HepG2 (cell line): ENCODE results near the gene ANTXR1. TPM values are rescaled to one million over a fixed set of nuclear protein-coding genes. Genes with fewer than 3 reads are reported as not detected.

ENCODE experiments used
- KIAA2018 ChIP-seq: sonication (generic); formaldehyde crosslinking; IDR thresholded peaks from 2 replicates; pipeline ENCODE4 v1.5.0; 2020; ENCODE audit warnings: mild to moderate bottlenecking, missing genetic modification reagents, borderline replicate concordance
- NFYB ChIP-seq: sonication (generic); formaldehyde crosslinking; IDR thresholded peaks from 2 replicates; pipeline ENCODE4 v1.4.0; 2020; ENCODE audit warnings: missing genetic modification reagents
- WIZ ChIP-seq: sonication (generic); formaldehyde crosslinking; IDR thresholded peaks from 2 replicates; pipeline ENCODE4 v1.5.1; 2020; ENCODE audit warnings: mild to moderate bottlenecking, missing genetic modification reagents
- ZNF281 ChIP-seq: sonication (generic); formaldehyde crosslinking; IDR thresholded peaks from 2 replicates; pipeline ENCODE4 v1.4.0; 2020; ENCODE audit warnings: missing genetic modification reagents, borderline replicate concordance
- ZNF335 ChIP-seq: sonication (generic); formaldehyde crosslinking; IDR thresholded peaks from 2 replicates; pipeline ENCODE4 v1.4.0; 2020; ENCODE audit warnings: missing genetic modification reagents
- ZNF782 ChIP-seq: sonication (generic); formaldehyde crosslinking; IDR thresholded peaks from 2 replicates; pipeline ENCODE4 v1.4.0; 2020; ENCODE audit warnings: missing genetic modification reagents, mild to moderate bottlenecking, borderline replicate concordance
- ZXDC ChIP-seq: sonication (generic); formaldehyde crosslinking; IDR thresholded peaks from 2 replicates; pipeline ENCODE4 v1.5.0; 2020; ENCODE audit warnings: mild to moderate bottlenecking, missing genetic modification reagents
- polyA plus RNA-seq, 8 experiments: library from polyadenylated mRNA; depleted of rRNA in 3 of 8; stranded (reverse) in 7 of 8; unstranded in 1 of 8; fragments of >200 nt; fragmentation: Illumina TruSeq in 4 of 8; extraction: Trizol in 4 of 8; gene quantifications; 2 replicates each; pipeline versions ENCODE4 v1.2.1 to v1.2.3, GENCODE V29; 2011 to 2016; ENCODE audit warnings: low read depth in 4 of 8, missing spikeins in 1 of 8, mixed read lengths in 1 of 8; ENCODE audit not compliant: insufficient read depth in 1 of 8
- total RNA-seq, 5 experiments: library from RNA; depleted of rRNA; stranded (reverse); fragments of >200 nt; fragmentation: Illumina TruSeq; extraction: Trizol; gene quantifications; 2 replicates each; pipeline ENCODE4 v1.2.3, GENCODE V29; 2016; ENCODE audit warnings: low read depth in 1 of 5
- TF ChIP-seq, protein P1 (sequence below): sonication (generic); formaldehyde crosslinking; IDR thresholded peaks from 2 replicates; pipeline ENCODE4 v1.5.0; 2020; ENCODE audit warnings: missing genetic modification reagents
- TF ChIP-seq, protein P2 (sequence below): sonication (generic); formaldehyde crosslinking; conservative IDR thresholded peaks from 2 replicates; pipeline ENCODE4 v1.8.0; 2022; ENCODE audit warnings: low read depth, missing genetic modification reagents

The ANTXR1 gene
- total and polyA plus RNA-seq, 2 of the 13 experiments (the other 11 are each of a cell fraction or from before 2014, with no cell fraction given), result 4.5 to 12.7 TPM

DNA sequence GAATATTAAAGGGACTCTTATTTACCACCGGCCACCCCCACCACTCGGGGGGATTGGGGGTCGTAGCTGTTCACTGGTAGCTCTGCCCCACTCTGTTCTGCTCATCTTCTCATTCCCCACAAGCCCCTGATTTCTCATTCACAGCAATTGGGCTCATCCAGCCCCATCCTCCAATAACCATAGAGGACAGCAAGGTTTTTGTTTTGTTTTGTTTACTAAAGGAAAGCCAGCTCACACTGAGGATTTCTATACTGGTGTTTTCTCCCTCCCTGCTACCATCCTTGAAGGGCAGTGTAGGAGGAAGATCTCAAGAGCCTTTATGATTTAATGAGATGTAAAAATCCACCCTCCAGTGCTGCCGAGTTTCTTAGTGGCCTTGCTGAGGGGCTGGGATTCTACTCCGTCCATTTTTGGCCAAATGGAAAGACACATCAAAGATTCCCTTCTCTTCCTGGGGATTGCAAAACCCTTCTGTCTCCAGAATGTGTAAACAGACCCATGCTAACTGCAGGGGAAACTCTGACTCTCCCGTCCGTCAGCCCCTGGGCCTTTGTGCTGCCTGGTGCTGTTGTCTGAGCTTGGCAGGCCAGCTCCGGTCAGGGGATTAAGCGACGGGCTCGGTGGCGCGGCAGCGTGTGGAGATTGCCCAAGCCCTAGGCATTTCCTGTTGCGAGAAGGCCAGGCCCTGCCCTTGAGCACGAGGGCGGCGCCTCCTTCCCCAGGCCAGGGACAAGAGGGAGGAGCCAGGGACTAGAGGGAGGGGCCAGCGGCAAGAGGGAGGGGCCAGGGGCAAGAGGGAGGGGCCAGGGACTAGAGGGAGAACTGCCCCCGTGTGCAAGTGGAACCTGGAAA lies 165.0 kb downstream of the ANTXR1 start (continued):
- TF ChIP-seq KIAA2018, result no peak
- TF ChIP-seq ZNF782 (CRISPR knock-in tag), result peak; percentile 95; the same call in 1 of the 2 replicates
- TF ChIP-seq, protein P1, sequence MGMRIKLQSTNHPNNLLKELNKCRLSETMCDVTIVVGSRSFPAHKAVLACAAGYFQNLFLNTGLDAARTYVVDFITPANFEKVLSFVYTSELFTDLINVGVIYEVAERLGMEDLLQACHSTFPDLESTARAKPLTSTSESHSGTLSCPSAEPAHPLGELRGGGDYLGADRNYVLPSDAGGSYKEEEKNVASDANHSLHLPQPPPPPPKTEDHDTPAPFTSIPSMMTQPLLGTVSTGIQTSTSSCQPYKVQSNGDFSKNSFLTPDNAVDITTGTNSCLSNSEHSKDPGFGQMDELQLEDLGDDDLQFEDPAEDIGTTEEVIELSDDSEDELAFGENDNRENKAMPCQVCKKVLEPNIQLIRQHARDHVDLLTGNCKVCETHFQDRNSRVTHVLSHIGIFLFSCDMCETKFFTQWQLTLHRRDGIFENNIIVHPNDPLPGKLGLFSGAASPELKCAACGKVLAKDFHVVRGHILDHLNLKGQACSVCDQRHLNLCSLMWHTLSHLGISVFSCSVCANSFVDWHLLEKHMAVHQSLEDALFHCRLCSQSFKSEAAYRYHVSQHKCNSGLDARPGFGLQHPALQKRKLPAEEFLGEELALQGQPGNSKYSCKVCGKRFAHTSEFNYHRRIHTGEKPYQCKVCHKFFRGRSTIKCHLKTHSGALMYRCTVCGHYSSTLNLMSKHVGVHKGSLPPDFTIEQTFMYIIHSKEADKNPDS (CRISPR knock-in tag), result peak; percentile 88; the same call in 1 of the 2 replicates
- TF ChIP-seq ZNF281 (CRISPR knock-in tag), result peak; percentile 76; the same call in 1 of the 2 replicates
- TF ChIP-seq ZNF335, result peak; percentile 88
- TF ChIP-seq, protein P2, sequence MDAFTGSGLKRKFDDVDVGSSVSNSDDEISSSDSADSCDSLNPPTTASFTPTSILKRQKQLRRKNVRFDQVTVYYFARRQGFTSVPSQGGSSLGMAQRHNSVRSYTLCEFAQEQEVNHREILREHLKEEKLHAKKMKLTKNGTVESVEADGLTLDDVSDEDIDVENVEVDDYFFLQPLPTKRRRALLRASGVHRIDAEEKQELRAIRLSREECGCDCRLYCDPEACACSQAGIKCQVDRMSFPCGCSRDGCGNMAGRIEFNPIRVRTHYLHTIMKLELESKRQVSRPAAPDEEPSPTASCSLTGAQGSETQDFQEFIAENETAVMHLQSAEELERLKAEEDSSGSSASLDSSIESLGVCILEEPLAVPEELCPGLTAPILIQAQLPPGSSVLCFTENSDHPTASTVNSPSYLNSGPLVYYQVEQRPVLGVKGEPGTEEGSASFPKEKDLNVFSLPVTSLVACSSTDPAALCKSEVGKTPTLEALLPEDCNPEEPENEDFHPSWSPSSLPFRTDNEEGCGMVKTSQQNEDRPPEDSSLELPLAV (CRISPR knock-in tag), result no peak
- peak; percentile 9; the same call in 1 of the 2 replicates for TF ChIP-seq NFYB
- TF ChIP-seq WIZ (CRISPR knock-in tag), result peak; percentile 96; the same call in 1 of the 2 replicates
- TF ChIP-seq ZXDC (CRISPR knock-in tag), result no peak
